Adrenal gland (tissue), 5 donors: ENCODE results near the gene JAKMIP2.

Source experiments
- POLR2A ChIP-seq, 2 donors: fragments of 450-650 bp; IDR thresholded peaks; one replicate each; pipeline ENCODE4 v1.6.1; 2017; ENCODE audit warnings: antibody characterized with exemption in 2 of 2, mild to moderate bottlenecking in 2 of 2, moderate library complexity in 1 of 2
- TF ChIP-seq, protein P1 (sequence below), 6 experiments: fragments of 450-650 bp in 4 of 6; fragments of 200-600 bp in 2 of 6; sonication (generic) in 1 of 6; IDR thresholded peaks; 1 replicate in 5 of 6; 2 replicates in 1 of 6; pipeline versions ENCODE4 v1.5.1 to v1.8.0; 2016 to 2021; ENCODE audit warnings: antibody characterized with exemption in 6 of 6, mild to moderate bottlenecking in 2 of 6, moderate library complexity in 1 of 6
- donor health status: DM: no; HTN: no; CAD: no.

DNA sequence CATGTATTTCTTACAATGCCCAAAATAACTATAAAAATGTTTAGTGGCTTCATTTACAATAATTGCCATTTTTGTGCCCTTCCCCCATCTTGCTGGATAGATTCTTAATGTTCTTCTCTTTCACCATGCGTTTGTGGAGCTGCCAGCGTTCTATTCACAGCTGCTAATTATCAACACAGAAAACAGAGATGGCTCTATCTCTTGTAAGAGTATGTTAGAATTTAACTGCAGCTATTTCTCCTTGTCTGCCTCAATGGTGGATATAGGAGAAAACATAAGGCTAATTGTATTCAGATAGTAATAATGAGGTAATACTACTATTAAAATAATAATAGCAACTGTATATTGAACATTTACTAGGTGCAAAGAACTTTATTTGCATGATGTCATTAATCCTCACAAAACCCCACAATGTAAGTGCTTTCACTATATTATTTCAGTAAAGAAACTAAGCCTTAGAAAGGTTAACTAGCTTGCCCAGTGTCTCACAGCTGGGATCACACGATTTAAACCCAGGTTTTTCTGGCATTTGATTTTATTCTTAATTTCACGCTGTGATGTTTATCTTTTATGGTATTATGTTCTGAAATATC lies 50.1 kb downstream of the JAKMIP2 start:
- TF ChIP-seq, protein P1, sequence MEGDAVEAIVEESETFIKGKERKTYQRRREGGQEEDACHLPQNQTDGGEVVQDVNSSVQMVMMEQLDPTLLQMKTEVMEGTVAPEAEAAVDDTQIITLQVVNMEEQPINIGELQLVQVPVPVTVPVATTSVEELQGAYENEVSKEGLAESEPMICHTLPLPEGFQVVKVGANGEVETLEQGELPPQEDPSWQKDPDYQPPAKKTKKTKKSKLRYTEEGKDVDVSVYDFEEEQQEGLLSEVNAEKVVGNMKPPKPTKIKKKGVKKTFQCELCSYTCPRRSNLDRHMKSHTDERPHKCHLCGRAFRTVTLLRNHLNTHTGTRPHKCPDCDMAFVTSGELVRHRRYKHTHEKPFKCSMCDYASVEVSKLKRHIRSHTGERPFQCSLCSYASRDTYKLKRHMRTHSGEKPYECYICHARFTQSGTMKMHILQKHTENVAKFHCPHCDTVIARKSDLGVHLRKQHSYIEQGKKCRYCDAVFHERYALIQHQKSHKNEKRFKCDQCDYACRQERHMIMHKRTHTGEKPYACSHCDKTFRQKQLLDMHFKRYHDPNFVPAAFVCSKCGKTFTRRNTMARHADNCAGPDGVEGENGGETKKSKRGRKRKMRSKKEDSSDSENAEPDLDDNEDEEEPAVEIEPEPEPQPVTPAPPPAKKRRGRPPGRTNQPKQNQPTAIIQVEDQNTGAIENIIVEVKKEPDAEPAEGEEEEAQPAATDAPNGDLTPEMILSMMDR (IDR thresholded peaks at IDR 0.05) = no peak
- TF ChIP-seq POLR2A (IDR thresholded peaks at IDR 0.05) = no peak
